Measurements from ENCODE around the gene LPIN2. TPM values are rescaled to one million over a fixed set of nuclear protein-coding genes. Genes with fewer than 3 reads are reported as not detected.
"Not testable (repeated sequence)": the region's sequence is repeated elsewhere in the genome, so short reads cannot be mapped to it uniquely, and the experiment has no call there.

Gene LPIN2
- total RNA-seq, 1 donor from 2014 or later, result 11.6 TPM

DNA sequence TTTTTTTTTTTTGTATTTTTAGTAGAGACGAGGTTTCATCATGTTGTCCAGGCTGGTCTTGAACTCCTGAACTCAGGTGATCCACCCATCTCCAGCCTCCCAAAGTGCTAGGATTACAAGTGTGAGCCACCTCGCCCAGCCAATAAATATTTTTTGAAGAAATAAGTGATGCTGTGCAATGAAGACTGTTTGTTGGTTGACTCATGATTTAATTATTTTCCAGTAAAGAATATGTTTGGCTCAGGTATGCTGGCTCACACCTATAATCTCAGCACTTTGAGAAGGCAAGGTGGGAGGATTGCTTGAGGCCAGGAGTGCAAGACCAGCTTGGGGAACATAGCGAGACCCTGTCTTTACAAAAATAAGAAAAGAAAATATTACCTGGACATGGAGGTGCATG lies 41.8 kb upstream of the LPIN2 start:
- TF ChIP-seq, protein P1, sequence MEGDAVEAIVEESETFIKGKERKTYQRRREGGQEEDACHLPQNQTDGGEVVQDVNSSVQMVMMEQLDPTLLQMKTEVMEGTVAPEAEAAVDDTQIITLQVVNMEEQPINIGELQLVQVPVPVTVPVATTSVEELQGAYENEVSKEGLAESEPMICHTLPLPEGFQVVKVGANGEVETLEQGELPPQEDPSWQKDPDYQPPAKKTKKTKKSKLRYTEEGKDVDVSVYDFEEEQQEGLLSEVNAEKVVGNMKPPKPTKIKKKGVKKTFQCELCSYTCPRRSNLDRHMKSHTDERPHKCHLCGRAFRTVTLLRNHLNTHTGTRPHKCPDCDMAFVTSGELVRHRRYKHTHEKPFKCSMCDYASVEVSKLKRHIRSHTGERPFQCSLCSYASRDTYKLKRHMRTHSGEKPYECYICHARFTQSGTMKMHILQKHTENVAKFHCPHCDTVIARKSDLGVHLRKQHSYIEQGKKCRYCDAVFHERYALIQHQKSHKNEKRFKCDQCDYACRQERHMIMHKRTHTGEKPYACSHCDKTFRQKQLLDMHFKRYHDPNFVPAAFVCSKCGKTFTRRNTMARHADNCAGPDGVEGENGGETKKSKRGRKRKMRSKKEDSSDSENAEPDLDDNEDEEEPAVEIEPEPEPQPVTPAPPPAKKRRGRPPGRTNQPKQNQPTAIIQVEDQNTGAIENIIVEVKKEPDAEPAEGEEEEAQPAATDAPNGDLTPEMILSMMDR (IDR thresholded peaks at IDR 0.05), result no peak
- Histone ChIP-seq H3K4me3 (no peak overlapping the region), H3K4me1 (no peaks in the 10 kb centered on the region), H3K27ac (no peak overlapping the region), H3K27me3 (no peaks in the 10 kb centered on the region), H3K9me3 (no peaks in the 10 kb centered on the region), H3K36me3 (no peaks in the 10 kb centered on the region)
- DNase-seq (ENCODE audit: low spot score in 2 of 2), result no peak
- intact Hi-C loops (cut with DNase I), result no loop called here

DNA sequence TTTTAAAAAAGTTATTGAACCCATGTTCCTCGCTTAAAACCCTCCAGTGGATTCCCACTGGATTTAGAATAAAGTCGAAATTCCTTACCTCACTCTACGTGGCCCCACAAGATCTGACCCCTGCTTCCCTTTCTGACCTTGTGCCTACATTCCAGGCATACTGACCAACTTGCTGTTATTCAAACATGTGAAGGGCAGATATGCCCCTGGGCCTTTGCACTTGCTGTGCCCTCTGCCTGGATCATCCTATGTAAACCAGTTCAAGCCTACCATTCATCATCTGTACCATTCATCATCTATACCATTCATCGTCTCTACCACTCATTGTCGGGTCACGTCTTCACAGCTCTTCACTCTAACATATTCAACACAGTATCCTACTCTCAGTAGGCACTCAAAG lies 41.3 kb upstream of the LPIN2 start:
- H3K36me3 ChIP-seq, result no peaks in the 10 kb centered on the region
- H3K27me3 ChIP-seq, result no peaks in the 10 kb centered on the region
- no peaks in the 10 kb centered on the region for H3K9me3 ChIP-seq
- TF ChIP-seq, protein P1 (IDR thresholded peaks at IDR 0.05), result no peak
- no peak overlapping the region for H3K4me3 ChIP-seq
- DNase-seq (ENCODE audit: low spot score in 2 of 2), result no peak
- intact Hi-C loops (cut with DNase I), result no loop called here
- H3K4me1 ChIP-seq, result no peaks in the 10 kb centered on the region
- no peak overlapping the region for H3K27ac ChIP-seq

DNA sequence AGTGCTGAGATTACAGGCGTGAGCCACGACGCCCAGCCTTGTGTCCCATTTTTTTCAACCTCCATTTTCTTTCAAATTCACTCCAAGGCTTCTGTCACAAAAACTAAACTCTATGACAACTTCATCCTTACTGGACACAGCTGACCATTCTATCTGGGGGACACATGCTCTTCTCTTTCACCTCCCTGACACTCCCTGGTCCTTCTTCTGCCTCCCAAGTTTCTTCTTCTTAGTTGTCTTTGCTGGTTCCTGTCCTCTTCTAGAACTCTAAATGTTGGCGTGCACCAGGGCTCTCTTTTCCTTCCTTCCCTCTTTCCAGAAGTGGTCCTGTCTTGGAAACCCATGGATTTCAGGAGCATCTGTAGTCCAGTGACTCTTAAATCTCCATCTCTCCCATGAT lies 40.1 kb upstream of the LPIN2 start:
- TF ChIP-seq, protein P1 (IDR thresholded peaks at IDR 0.05), result no peak
- no peak for DNase-seq (ENCODE audit: low spot score in 2 of 2)
- Histone ChIP-seq H3K4me1 (no peaks in the 10 kb centered on the region), H3K27ac (no peak overlapping the region), H3K4me3 (no peak overlapping the region), H3K36me3 (no peaks in the 10 kb centered on the region), H3K9me3 (no peaks in the 10 kb centered on the region), H3K27me3 (no peaks in the 10 kb centered on the region)
- intact Hi-C loops (cut with DNase I), result no loop called here

DNA sequence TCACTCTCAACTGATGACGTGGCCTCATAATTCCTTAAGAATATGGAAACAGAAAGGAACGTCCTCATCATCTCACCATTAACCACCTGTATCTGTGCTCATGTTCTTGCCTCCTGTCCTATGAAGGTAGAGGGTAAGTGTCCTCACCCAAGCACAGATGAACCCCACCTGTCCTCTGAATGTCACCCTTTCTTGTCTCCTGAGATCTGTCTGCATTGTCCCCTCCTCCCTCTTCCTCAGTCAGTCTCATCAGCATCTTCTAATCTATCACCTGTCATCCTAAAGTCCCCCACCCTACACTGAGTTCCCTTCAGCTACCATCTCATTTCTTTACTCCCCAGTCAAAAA lies 39.4 kb upstream of the LPIN2 start:
- no peaks in the 10 kb centered on the region for H3K9me3 ChIP-seq
- H3K27me3 ChIP-seq, result no peaks in the 10 kb centered on the region
- H3K4me1 ChIP-seq, result no peaks in the 10 kb centered on the region
- no peak overlapping the region for H3K4me3 ChIP-seq
- H3K36me3 ChIP-seq, result no peaks in the 10 kb centered on the region
- DNase-seq (ENCODE audit: low spot score in 2 of 2), result no peak
- no peak overlapping the region for H3K27ac ChIP-seq
- TF ChIP-seq, protein P1 (IDR thresholded peaks at IDR 0.05), result no peak
- intact Hi-C loops (cut with DNase I), result no loop called here

DNA sequence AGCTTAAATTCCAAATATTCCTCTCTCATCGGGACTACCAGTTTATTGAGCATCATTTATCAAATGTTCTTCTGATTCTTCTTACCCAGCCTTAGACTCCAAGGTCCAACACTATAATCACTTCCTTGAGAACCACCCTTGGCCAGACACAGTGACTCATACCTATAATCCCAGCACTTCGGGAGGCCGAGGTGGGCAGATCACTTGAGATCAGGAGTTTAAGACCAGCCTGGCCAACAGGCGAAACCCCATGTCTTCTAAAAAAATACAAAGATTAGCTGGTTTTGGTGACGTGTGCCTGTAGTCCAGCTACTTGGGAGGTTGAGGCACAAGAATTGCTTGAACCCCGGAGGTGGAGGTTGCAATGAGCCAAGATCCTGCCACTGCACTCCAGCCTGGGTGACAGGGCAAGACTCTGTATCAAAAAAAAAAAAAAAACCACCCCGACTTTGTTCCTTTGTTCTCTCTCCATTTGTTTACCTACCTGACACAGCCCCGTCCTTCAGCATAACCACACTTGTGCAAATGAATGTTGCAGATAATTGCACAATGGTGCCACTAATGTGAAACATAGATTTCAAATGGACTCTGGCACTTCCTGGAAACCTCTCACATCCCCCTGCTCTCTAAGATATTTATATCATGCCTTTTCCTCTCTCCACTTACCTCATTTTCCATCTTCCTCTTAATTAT lies 38.9 kb upstream of the LPIN2 start:
- H3K36me3 ChIP-seq, result no peaks in the 10 kb centered on the region
- no peak overlapping the region for H3K4me3 ChIP-seq
- no peak overlapping the region for H3K27ac ChIP-seq
- no peaks in the 10 kb centered on the region for H3K27me3 ChIP-seq
- intact Hi-C loops (cut with DNase I), result no loop called here
- TF ChIP-seq, protein P1 (IDR thresholded peaks at IDR 0.05), result no peak
- no peak for DNase-seq (ENCODE audit: low spot score in 2 of 2)
- no peaks in the 10 kb centered on the region for H3K4me1 ChIP-seq
- H3K9me3 ChIP-seq, result no peaks in the 10 kb centered on the region

DNA sequence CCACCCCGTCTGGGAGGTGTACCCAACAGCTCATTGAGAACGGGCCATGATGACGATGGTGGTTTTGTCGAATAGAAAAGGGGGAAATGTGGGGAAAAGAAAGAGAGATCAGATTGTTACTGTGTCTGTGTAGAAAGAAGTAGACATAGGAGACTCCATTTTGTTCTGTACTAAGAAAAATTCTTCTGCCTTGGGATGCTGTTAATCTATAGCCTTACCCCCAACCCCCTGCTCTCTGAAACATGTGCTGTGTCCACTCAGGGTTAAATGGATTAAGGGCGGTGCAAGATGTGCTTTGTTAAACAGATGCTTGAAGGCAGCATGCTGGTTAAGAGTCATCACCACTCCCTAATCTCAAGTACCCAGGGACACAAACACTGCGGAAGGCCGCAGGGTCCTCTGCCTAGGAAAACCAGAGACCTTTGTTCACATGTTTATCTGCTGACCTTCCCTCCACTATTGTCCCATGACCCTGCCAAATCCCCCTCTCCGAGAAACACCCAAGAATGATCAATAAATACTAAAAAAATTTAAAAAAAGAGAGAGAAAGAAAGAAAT lies 37.0 kb upstream of the LPIN2 start:
- H3K36me3 ChIP-seq; H3K27me3 ChIP-seq; H3K4me1 ChIP-seq; intact Hi-C loops (cut with DNase I); H3K9me3 ChIP-seq; DNase-seq (ENCODE audit: low spot score in 2 of 2); H3K4me3 ChIP-seq; H3K27ac ChIP-seq: not testable (repeated sequence)
